ENCODE results near the gene MESP2.
A peak's percentile ranks its signal among the peaks of the same experiment; 100 is the strongest.

Gene MESP2

DNA sequence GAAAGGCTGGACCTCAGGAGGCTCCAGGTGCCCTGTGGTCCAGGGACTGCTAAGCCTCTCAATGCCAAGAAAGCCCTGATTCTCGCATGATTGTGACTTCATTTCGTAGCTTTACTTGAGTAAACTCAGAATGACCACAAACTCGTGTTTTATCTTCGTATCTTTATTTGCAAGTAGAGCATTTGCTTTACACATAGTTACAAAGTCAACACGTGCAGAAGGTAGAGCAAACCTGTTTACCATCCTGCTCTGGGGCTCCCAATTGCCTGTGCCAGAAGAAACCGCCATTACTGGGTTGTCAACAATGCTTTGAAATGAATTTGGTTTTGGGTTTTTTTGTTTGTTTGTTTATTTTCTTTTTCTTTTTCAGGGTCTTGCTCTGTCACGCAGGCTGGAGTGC is 19.2 kb upstream of the MESP2 start:
- DNase-seq: no peak

DNA sequence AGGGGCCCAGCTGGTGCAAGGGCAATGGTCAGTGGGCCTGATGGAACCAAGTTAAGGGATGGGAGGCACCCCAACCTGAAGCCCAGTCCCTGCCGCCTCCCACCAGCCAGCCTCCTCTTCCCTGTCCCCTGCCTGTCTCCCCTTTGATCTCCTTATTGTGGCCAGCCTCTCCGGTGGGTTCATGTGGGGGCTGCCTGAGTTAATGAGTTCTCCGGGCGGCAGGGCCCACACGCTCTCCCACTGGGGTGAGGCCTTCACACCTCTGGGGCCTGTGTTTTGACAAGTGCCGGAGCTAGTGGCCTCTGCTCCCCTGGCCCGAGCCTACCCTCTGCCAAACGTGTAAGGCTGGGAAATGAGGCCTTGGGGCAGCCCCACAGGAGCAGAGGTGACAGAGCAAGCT is 17.8 kb upstream of the MESP2 start:
- no peak for DNase-seq

DNA sequence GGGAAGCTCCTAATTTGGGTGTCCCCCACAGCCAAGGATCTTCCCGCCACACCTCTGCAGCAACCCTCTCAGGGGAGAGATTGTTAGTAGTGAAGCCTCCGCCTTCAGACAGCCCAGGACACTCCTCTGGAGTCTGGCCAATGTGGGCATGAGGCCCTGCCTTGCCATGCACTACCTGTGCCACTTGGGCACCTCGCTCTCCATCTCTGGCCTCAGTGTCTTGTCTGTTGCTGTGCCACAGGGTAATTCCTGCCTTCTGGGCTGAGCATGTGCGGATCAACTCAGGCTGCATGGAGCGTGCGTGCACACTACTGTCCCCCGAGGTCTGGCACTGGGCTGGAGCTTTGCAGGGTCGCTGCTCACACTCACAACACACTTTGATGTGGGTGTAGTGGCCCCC is 17.2 kb upstream of the MESP2 start:
- no peak for DNase-seq

DNA sequence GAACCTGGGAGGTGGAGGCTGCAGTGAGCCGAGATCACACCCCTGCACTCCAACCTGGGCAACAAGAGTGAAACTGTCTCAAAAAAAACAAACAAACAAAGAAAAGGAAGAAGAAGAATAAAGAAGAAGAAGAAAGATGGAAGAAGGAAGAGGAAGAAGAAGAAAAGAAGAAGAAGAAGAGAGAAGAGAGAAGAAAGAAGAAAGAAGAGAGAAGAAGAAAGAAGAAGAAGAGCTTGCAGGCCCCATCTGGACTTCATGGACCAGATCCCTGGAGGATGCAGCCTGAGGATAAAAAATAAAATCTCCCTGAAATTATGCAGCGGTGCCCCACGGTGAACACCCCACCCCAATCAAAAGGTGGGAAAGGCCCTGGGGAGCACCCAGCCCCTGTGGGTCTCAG is 16.3 kb upstream of the MESP2 start:
- no peak for DNase-seq

DNA sequence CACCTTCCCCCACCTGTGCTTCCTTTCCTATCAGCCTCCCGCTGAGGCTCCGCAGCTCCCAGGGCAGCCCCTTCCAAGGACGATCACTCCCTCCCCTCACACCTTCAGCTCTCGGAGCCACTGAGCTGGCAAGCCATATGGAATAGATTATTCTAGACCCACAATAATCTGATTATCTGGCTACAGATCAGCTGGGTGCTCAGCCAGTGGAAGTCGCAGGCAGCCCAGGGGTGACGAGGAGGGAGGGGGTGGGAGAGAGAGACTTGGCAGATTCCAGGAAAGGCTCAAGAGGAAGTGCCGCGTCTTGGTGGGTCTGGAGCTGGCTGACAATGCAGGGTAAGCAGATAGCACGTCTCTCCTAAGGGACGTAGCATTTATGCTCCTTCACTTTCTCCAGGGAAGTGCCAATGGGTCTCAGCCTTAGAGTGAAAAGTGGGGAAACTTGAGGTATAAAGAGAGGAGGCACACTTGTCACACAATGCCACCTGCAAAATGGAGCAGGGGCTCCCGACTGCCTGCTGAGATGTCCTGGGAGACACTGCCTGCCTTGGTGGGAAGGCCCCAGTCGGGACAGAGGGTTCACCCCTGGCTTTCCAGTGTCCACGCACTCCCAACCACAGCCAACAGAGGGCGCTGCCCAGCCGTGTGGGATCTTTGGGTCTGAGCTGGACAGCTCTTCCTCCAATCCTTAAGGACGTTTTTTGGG is 15.7 kb upstream of the MESP2 start:
- DNase-seq: peak; percentile 10

DNA sequence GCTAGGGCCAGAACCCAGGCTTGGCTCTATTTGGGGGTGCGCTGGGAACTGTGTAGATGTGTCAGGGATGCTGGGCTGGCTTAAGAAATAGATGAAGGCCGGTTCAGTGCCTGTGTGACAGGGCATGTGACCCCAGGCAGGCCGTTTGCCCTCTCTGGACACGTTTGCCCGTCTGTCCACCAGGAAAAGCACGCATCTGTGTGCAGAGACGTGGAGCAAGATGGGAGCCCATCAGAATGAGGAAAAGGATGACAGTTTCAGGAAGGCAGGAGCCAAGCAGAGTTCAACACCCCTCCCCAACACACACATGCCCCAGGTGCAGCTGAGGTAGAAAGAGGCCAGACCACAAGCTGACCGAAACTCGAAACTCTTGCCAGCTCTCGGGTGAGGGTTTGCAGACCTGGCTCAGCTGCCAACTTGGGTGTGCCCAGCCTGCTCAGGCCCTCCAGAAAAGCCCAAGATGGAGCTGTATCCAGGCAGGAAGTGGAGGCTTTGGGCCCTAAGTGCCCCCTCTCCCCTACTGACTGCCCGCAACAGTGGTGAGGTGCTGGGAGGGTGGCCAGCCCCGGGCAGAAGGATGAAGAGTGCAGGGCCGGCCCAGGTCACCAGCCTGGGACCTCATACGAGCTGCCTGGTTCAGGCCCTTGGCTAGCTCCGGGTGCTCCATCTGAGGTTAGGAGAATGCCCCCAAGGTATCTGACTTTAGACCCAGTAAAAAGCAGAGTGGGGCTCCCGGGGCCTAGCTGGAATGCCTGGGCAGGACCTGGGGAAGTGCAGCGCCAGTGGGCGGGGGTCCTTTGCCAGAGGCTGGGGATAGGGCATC is 14.9 kb upstream of the MESP2 start:
- no peak for DNase-seq

DNA sequence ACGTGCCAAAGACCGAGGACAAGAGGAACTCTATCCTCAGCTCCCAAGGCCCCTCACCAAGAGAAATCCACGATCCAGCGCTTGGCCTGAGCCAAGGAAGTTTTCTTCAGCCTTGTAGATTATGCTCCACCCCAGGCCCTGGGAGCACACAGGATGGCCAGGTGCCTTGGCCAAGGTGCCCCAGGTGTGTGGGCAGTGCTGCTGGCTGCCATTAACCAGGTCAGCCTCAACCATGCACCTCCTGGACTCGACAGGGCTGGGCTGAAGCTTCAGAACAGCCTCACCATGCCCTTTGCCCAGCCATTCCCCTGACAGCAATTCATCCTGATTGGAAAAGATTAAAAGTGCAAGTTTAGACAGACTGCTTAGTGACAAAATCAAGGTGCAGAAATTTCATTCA is 14.2 kb upstream of the MESP2 start:
- DNase-seq: no peak

DNA sequence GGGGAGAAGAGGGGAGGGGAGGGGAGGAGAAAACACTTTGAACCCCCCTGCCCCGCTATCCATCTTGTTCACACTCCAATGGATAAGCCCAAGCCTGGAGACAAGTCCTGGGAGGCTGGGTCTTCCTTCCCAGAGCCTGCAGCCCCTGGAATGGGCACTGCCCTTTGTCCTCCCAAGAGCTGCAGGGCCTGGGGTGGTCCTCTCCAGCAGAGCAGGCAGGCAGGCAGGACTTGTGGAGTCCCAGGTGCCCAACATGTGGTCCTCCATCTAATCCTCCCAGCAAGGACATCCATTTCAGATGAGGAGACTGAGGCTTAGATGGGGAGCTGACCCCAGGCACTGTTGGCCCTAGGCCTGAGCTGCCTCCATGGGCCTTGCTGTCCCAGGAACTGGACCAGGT is 10.4 kb upstream of the MESP2 start:
- DNase-seq: no peak

DNA sequence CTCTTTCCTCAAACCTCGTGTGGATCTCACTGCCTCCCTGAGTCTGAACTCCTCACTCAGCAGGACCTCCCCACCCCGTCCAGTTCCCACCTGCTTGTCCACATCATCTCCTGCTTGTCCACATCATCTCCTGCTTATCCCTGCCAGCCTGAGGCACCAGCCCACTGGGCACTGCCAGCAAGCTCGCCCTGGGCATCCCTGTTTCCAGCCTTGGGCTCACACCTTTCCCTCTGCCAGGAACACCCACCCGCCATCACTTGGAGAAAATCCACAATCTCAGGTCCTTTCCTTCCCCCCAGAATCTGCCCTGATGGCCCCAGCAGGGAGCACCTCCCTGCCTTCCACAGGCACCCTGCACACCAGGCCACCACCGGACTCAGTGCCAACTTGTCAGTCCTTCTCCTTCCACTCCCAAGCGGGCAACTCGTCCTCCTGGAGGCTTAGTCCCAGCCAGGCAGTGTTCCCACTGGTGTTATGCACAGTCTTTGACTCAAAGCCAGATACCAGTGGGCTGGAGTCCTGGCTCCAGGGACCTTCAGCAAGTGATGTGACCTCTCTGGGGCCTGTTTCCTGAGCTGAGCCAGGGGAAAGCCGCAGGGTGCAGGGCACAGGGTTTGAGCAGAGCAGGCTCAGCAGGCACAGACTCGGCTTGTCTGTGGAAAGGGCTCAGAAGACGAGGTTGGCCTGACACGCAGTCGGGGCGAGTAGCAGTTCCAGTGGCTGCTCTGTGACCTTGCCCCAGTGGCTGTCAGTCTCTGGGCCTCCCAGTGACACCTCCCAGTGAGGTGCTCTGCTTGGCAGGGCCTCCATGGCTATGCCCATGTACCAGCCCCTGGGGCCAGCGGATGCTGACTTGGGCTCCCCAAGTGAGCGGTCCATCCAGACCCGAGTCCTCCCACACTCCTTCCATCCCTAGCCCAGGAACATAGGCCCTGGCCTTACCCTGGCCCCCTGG is 9.5 kb upstream of the MESP2 start:
- DNase-seq: no peak

DNA sequence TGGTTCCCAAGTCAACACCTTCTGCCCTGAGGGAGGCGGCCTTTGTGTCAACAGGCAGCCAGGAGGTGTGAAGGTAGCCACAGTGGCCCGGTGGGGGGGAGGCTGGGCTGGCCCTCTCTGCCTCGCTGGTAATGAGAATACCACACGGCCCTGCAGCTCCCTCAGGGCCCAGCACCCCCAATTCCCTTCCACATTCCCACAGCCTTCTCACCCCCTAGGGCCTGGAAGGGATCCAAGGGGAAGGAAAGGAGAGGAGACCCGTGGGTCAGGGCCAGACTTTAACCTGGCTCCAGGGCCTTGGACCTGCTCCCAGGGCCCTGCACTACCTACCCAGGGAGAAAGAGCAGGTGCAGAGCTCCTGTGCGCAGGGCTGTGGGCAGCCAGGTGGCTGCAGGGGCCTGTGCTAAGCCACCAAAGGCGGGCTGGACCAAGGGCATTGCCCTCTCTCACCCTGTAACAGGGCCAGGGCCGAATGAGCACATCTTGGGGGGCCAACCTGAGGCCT is 8.7 kb upstream of the MESP2 start:
- DNase-seq: no peak

DNA sequence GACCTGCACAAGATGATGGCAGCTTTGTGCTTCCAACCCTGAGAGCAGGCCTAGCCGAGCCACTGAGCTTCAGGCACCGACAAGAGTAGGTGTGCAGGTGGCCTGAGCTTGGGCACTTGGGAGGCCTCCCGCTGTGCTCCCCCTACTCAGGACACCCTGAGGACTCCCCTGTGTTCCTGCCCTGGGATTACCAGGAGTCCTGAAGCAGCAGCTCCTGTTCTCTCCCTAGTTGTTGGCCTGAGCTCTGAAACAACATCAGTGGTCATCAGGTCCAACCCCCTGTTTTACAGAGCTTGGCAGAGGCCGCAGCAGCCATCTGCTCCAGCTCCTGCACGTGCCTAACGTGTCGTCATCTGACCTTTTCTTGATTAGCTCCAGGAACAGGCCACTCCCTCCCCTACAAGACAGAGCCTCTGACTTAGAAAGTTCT is 8.0 kb upstream of the MESP2 start:
- no peak for DNase-seq

DNA sequence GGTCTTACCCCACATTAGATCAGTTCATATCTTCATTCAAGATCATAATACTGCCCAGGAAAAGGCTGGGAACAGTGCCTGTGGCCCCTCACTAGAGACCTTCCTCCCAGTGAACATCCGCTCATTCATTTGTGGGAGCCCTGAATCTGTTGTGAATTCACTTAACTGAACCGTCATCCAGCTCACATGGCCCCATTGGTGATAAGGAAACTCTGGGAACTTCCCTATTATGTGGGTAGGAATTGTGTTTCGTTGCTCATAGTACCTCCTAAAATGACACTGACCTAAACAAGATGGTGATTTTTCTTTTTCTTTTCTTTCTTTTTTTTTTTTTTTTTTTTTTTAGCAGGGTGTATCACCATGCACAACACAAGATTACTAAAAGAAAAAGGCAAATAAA is 6.8 kb upstream of the MESP2 start:
- no peak for DNase-seq

DNA sequence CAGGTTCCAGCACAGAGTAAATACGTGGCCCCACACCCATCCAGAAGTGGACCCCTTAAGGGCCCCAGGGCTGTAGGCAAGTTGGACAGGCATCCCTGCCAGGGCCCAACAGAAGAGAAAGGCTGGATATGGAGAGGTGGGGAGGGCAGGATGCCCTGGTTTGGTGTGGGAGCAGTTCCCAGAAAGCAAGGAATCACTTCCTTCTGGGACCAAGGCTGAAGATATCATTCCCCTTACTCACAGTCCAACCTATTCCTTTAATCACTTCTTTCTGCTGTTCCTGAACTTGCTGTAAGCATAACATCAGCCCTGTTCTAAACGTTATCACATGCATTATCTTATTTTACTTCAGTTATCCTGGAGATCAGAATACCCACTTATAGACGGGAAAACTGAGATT is 6.1 kb upstream of the MESP2 start:
- DNase-seq: no peak

DNA sequence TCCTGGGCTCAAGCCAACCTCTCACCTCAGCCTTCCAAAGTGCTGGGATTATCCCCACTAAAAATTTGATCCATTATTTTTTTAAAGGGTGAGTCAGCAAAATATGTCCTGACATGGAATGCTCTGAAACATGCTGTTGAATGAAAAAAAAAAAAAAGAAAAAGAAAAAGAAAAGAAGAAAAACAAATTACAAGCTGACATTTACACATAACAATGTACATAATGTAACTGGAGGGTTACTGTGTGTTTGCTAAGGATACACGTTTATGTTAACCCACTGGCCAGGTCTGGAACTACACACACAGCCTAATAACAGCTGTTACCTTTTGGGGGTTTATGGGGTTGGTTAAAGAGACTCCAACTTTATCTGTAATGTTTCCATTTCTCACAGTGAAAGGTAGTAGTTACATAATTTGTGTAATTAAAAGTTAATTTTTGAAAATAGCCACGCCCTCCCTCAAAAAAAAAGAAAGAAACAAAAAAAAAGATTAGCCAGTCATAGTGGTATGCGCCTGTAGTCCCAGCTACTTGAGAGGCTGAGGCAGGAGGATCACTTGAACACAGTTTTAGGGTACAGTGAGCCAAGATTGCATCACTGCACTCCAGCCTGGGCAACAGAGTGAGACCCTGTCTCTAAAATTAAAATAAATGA is 3.1 kb upstream of the MESP2 start:
- no peak for DNase-seq

DNA sequence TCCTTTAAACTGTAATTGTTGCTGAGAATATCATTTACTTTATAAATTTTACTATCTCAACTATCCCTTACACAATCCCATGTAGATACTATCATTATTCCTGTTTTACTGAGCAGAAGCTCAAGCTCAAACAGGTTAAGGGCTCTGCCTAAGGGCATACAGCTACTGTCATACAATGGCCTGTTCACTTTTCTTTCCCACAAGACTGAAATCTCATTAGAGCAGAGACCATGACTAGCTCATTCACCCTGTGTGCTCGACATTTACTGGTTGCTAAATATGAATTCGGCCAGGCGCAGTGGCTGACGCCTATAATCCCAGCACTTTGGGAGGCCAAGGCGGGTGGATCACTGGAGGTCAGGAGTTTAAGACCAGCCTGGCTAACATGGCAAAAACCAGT is 1.6 kb upstream of the MESP2 start:
- DNase-seq: no peak

DNA sequence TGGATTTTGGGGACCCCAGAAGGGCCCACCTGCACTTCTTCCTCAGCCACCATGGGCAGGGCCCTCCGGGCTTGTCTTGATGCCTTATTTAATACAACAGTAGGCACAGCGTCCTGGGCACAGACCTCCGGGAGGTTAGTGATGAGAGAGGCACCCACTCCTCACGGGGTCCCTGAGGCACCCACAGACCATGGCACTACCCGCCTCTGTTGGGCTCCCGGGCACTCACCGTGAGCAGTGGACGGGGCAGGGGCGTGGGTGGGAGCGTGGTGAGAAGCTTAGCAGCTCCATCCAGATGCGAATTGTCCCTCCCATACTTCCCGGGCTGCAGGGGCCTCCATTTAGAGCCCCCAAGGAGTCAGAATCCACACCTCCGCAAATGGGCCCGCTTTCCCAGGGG is 317 bp upstream of the MESP2 start:
- DNase-seq: no peak

DNA sequence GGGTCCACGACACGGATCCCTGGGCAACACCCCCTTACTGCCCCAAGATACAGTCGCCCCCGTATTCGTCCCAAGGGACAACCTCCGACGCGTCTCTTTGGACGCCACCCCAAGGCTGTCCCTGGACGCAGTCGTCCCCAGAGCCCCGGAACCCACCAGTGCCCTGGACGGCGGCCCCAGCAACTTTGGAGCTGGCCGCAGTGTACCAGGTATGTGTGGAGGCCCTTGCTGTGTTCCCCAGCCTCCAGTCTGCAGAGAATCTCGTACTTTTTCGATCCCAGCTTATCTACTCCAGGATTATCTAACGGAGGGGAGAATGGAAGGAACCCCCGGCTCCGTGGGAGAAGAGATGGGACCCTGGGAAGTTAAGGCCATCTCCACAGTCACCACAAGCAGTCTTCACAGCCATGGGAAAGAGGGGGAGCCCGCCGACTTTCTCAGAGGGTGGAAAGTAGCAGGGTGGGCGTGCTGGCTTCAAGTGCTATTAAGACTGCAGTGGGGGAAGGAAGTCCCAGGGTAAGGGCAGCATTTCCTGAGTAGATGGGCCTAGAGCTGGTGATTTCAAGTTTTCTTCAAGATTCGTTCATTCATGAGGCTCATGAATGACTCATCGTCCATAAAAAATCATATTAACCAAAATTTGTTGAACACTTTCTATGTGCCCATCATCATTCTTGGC is 1.1 kb downstream of the MESP2 start:
- DNase-seq: no peak

DNA sequence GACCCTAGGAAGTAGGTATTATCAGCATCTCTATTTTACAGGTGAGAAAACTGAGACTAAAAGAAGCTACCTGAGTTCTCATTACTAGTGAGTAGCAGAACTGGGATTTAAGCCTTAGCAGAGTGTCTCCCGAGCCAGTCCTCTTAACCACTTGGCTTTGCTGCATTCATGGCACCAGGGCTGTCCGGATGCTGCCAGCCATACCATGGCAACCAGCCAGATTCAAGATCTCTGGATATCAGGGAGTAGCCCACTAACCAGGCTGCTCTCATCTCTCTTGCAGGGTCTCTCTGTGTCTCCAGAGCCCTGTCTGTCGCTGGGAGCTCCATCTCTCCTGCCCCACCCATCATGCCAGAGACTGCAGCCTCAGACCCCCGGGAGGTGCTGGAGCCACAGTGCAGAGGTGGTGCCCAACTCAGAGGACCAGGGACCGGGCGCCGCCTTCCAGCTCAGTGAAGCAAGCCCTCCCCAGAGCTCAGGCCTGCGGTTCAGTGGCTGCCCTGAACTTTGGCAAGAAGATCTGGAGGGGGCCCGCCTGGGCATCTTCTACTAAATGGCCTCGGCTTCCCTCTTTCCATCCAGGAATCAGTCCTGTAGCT is 1.7 kb downstream of the MESP2 start:
- DNase-seq: no peak

DNA sequence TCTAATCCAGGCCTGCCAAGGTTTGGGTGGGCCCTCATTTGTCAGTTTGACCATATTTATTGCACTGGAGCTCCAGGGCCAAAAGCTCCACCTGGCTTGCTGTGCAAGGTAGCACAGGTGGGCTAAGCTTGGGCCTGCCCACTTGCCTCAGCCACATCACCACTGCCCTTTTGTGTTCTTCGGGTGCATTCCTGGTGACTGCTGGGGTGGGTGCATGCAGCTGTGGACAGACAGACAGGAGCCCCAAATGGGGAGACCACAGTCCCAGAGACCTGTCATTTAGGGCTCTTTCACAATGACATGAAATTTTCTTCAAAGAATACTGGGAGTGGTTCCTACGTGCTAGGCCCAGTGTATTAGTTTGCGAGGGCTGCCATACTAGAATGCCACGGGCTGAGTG is 2.7 kb downstream of the MESP2 start:
- DNase-seq: no peak

DNA sequence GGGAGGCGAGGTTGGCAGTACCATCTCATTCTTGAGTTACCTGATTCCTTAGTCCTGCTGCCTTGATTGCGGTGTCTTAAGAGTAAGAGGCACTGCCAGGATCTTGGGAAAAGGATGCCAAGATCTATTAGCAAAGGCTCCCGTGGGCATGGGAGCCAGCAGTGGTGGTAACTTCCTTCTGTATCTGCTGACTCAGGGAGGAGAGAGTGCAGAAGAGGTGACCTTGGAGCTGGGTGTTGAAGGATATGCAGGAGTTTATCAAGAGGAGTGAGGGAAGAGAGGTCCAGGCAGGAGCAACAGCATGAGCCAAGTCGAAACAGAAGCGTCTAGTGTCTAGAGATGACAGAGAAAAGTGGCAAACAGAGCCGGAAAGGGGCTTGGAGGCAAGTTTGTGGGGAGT is 4.5 kb downstream of the MESP2 start:
- DNase-seq: no peak

DNA sequence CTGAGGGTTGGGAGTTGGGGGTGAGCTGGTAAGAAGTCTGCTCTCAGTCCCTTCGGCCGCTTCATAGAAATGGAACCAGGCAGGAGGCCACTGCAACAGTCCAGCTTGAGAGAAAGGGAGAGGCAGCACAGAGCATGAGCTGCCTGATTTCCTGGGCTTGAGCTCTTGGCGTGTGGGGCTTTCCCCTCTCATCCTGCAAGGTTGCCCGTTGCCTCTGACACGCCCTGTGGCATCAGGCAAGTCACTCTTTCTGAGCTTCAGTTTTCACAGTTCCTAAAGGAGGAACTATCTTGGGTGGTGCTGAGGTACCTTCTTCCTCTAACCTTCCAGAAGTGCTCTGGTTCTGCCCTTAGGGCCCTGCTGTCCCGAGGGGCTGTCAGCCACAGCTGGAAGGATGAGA is 4.9 kb downstream of the MESP2 start:
- DNase-seq: no peak

Measured in NCI-H524 treated with DMSO at 0.1 percent for 48 hours (cell line).